Peyer's patch (tissue), 4 donors: ENCODE measurements around the gene PHF3. TPM values are rescaled to one million over a fixed set of nuclear protein-coding genes. Genes with fewer than 3 reads are reported as not detected.

Experiments used
- DNase-seq, 3 donors: peaks; one replicate each; pipeline ENCODE4 v3.0.0-alpha.2; 2017 to 2019
- H3K27ac ChIP-seq, 4 donors: fragments of 200-600 bp; sonication (generic); one replicate each; pipeline ENCODE4 v1.5.1; 2016 to 2019
- H3K27me3 ChIP-seq, 2 donors: fragments of 200-600 bp; sonication (generic); one replicate each; pipeline ENCODE4 v1.5.1; 2019
- H3K36me3 ChIP-seq, 3 donors: fragments of 200-600 bp; sonication (generic); one replicate each; pipeline ENCODE4 v1.5.1; 2016 to 2019
- H3K4me1 ChIP-seq, 4 donors: fragments of 200-600 bp; sonication (generic); one replicate each; pipeline ENCODE4 v1.5.1; 2016 to 2019
- H3K4me3 ChIP-seq, 4 donors: fragments of 200-600 bp; sonication (generic); 1 replicate in 3 of 4; 2 replicates in 1 of 4; pipeline ENCODE4 v1.5.1; 2016 to 2019; ENCODE audit warnings: mild to moderate bottlenecking in 1 of 4
- H3K9me3 ChIP-seq, 4 donors: fragments of 200-600 bp; sonication (generic); one replicate each; pipeline ENCODE4 v1.5.1; 2016 to 2019; ENCODE audit warnings: mild to moderate bottlenecking in 1 of 4
- CTCF ChIP-seq, 6 experiments: fragments of 450-650 bp in 4 of 6; fragments of 200-600 bp in 2 of 6; sonication (generic) in 1 of 6; IDR thresholded peaks; one replicate each; pipeline ENCODE4 v1.5.1; 2017 to 2019; ENCODE audit warnings: antibody characterized with exemption in 6 of 6, mild to moderate bottlenecking in 3 of 6, moderate library complexity in 1 of 6
- POLR2A ChIP-seq, 2 donors: fragments of 450-650 bp; IDR thresholded peaks; one replicate each; pipeline ENCODE4 v1.5.1; 2017; ENCODE audit warnings: antibody characterized with exemption in 2 of 2, mild to moderate bottlenecking in 2 of 2, moderate library complexity in 2 of 2
- total RNA-seq, 4 donors: library from RNA; depleted of rRNA; stranded (reverse); fragments of >200 nt; gene quantifications; one replicate each; pipeline ENCODE4 v1.1.0, GENCODE V29; 2016

PHF3 gene
- total RNA-seq, 4 donors from 2014 or later, result 62.1 to 150 (median 78.2) TPM

GRCh38 chr6:63663147-63663955, 27.7 kb downstream of the PHF3 start:
- no peak for DNase-seq
- no peaks in the 10 kb centered on the region for H3K9me3 ChIP-seq
- H3K4me3 ChIP-seq, result no peak overlapping the region
- peak overlapping the region in 1 of 4 donors; percentile 8 for H3K27ac ChIP-seq
- H3K4me1 ChIP-seq, result peaks cover 0 to 17% (median 7%) of the 10 kb centered on the region in 4 donors
- no peaks in the 10 kb centered on the region for H3K36me3 ChIP-seq
- H3K27me3 ChIP-seq, result no peaks in the 10 kb centered on the region
- TF ChIP-seq POLR2A (IDR thresholded peaks at IDR 0.05) (no peak), CTCF (IDR thresholded peaks at IDR 0.05) (no peak)

- no peaks in the 10 kb centered on the region for H3K36me3 ChIP-seq
- no peaks in the 10 kb centered on the region for H3K27me3 ChIP-seq
- H3K27ac ChIP-seq, result peak overlapping the region in 1 of 4 donors; percentile 8
- TF ChIP-seq CTCF (IDR thresholded peaks at IDR 0.05), result no peak
- TF ChIP-seq POLR2A (IDR thresholded peaks at IDR 0.05), result no peak
- H3K9me3 ChIP-seq, result no peaks in the 10 kb centered on the region
- peaks cover 0 to 17% (median 7%) of the 10 kb centered on the region in 4 donors for H3K4me1 ChIP-seq
- H3K4me3 ChIP-seq, result no peak overlapping the region
- no peak for DNase-seq
These were observed 28.3 kb downstream of the PHF3 start for GRCh38 chr6:63663956-63664281.

- TF ChIP-seq CTCF (IDR thresholded peaks at IDR 0.05) (no peak), POLR2A (IDR thresholded peaks at IDR 0.05) (no peak)
- no peak overlapping the region for H3K27ac ChIP-seq
- H3K36me3 ChIP-seq, result no peaks in the 10 kb centered on the region
- no peaks in the 10 kb centered on the region for H3K27me3 ChIP-seq
- H3K4me1 ChIP-seq, result peaks cover 0 to 29% (median 9%) of the 10 kb centered on the region in 4 donors
- no peaks in the 10 kb centered on the region for H3K9me3 ChIP-seq
- no peak for DNase-seq
- H3K4me3 ChIP-seq, result no peak overlapping the region
These were observed 35.6 kb downstream of the PHF3 start for GRCh38 chr6:63671098-63671754.

GRCh38 chr6:63672582-63673129, 37.1 kb downstream of the PHF3 start:
- no peak for DNase-seq
- Histone ChIP-seq H3K9me3 (no peaks in the 10 kb centered on the region), H3K4me1 (peaks cover 0 to 43% (median 13%) of the 10 kb centered on the region in 4 donors), H3K27ac (no peak overlapping the region), H3K4me3 (no peak overlapping the region), H3K27me3 (no peaks in the 10 kb centered on the region), H3K36me3 (no peaks in the 10 kb centered on the region)
- TF ChIP-seq CTCF (IDR thresholded peaks at IDR 0.05) (no peak), POLR2A (IDR thresholded peaks at IDR 0.05) (no peak)

GRCh38 chr6:63673692-63674091, 38.1 kb downstream of the PHF3 start:
- H3K4me1 ChIP-seq, result peaks cover 0 to 46% (median 13%) of the 10 kb centered on the region in 4 donors
- H3K9me3 ChIP-seq, result no peaks in the 10 kb centered on the region
- no peaks in the 10 kb centered on the region for H3K27me3 ChIP-seq
- no peak overlapping the region for H3K27ac ChIP-seq
- H3K4me3 ChIP-seq, result no peak overlapping the region
- TF ChIP-seq POLR2A (IDR thresholded peaks at IDR 0.05) (no peak), CTCF (IDR thresholded peaks at IDR 0.05) (no peak)
- H3K36me3 ChIP-seq, result no peaks in the 10 kb centered on the region
- DNase-seq, result no peak
